Right kidney (tissue), 1 donor: ENCODE data around the gene KIF12.

Source experiments
- DNase-seq: peaks from one replicate; pipeline ENCODE4 v3.0.0-alpha.2; 2016

Gene KIF12

GRCh38 chr9:114105236-114105635 is 6.1 kb upstream of the KIF12 start:
- DNase-seq, result no peak

- DNase-seq, result no peak
Measured at GRCh38 chr9:114102484-114102883, 3.4 kb upstream of the KIF12 start.

GRCh38 chr9:114100536-114100935 is 1.4 kb upstream of the KIF12 start:
- no peak for DNase-seq

- peak; percentile 69 for DNase-seq
Measured at GRCh38 chr9:114099669-114100270, 678 bp upstream of the KIF12 start.

- peak; percentile 72 for DNase-seq
Measured at GRCh38 chr9:114098021-114098935, 814 bp downstream of the KIF12 start.

- DNase-seq, result no peak
Measured at GRCh38 chr9:114097613-114098020, 1.5 kb downstream of the KIF12 start.

GRCh38 chr9:114096866-114097612 is 2.1 kb downstream of the KIF12 start:
- DNase-seq, result no peak

- DNase-seq, result no peak
Measured at GRCh38 chr9:114096041-114096511, 3.0 kb downstream of the KIF12 start.

GRCh38 chr9:114094971-114095370 is 4.1 kb downstream of the KIF12 start:
- no peak for DNase-seq

GRCh38 chr9:114093761-114094505 is 5.2 kb downstream of the KIF12 start:
- no peak for DNase-seq

- no peak for DNase-seq
Measured at GRCh38 chr9:114093031-114093471, 6.0 kb downstream of the KIF12 start.

GRCh38 chr9:114092336-114092735 is 6.8 kb downstream of the KIF12 start:
- no peak for DNase-seq

- DNase-seq, result no peak
Measured at GRCh38 chr9:114091711-114092110, 7.4 kb downstream of the KIF12 start.

GRCh38 chr9:114090798-114091197 is 8.3 kb downstream of the KIF12 start:
- DNase-seq, result no peak

- no peak for DNase-seq
Measured at GRCh38 chr9:114089206-114089840, 9.8 kb downstream of the KIF12 start.

- no peak for DNase-seq
Measured at GRCh38 chr9:114088571-114089170, 10.4 kb downstream of the KIF12 start.

- no peak for DNase-seq
Measured at GRCh38 chr9:114087721-114088120, 11.4 kb downstream of the KIF12 start.

GRCh38 chr9:114086607-114087006 is 12.5 kb downstream of the KIF12 start:
- no peak for DNase-seq

GRCh38 chr9:114086009-114086408 is 13.1 kb downstream of the KIF12 start:
- no peak for DNase-seq

GRCh38 chr9:114085387-114085789 is 13.7 kb downstream of the KIF12 start:
- no peak for DNase-seq
